Mesodermal cell (in vitro differentiated cells): ENCODE data around the gene EEA1.

ENCODE experiments used
- H3K27ac ChIP-seq: 2 replicates; pipeline ENCODE4 v1.7.0; 2013; ENCODE audit warnings: mild to moderate bottlenecking, low read depth, low read length, moderate library complexity; ENCODE audit not compliant: severe bottlenecking
- H3K36me3 ChIP-seq: 2 replicates; pipeline ENCODE4 v1.7.1; 2013; ENCODE audit warnings: mild to moderate bottlenecking, low read length, moderate library complexity; ENCODE audit not compliant: control insufficient read depth, insufficient read depth
- H3K4me1 ChIP-seq: one replicate; pipeline ENCODE4 v1.7.1; 2013; ENCODE audit warnings: mild to moderate bottlenecking, low read length; ENCODE audit not compliant: insufficient read depth, control insufficient read depth, poor library complexity, severe bottlenecking
- H3K4me3 ChIP-seq: 2 replicates; pipeline ENCODE4 v1.7.0; 2013; ENCODE audit warnings: low read length, control low read depth, mild to moderate bottlenecking; ENCODE audit not compliant: insufficient read depth, poor library complexity, severe bottlenecking; ENCODE audit errors: extremely low read depth
- H3K9me3 ChIP-seq: 2 replicates; pipeline ENCODE4 v1.7.1; 2013; ENCODE audit warnings: mild to moderate bottlenecking, low read length, moderate library complexity; ENCODE audit not compliant: control insufficient read depth
- WGBS, 2 experiments: methylation state at CpG; one replicate each; pipeline ENCODE4 v1.1.5; 2013; ENCODE audit warnings: missing lambda C conversion rate in 2 of 2; ENCODE audit not compliant: insufficient coverage in 2 of 2; 5-methylcytosine and 5-hydroxymethylcytosine counted together

The EEA1 gene

DNA sequence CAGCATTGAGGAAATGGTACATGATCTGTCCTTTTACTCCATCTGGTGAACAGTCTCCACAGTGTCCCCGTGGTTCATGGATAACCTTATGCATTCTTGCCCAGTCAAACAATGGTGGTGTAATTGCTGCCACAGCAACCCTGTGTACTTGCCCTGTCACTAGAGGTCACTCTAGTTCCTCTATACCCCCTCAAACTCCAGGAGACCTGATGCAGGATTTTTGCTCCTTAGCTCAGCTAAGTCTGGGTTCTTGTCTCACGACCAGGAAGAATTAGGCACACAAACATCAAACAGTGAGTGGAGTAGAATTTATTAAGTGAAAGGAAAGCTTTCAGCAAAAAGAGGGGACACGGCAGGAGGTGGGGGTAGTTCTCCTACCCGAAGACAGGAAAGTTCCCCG is 24.7 kb upstream of the EEA1 start:
- Histone ChIP-seq H3K27ac (no peak overlapping the region), H3K36me3 (no peaks in the 10 kb centered on the region), H3K4me3 (no peak overlapping the region), H3K9me3 (peaks cover 17% of the 10 kb centered on the region), H3K4me1 (no peaks in the 10 kb centered on the region)
- WGBS, 2 experiments = 81 to 86% methylated on average over 4 to 5 of the region's 5 CpGs

DNA sequence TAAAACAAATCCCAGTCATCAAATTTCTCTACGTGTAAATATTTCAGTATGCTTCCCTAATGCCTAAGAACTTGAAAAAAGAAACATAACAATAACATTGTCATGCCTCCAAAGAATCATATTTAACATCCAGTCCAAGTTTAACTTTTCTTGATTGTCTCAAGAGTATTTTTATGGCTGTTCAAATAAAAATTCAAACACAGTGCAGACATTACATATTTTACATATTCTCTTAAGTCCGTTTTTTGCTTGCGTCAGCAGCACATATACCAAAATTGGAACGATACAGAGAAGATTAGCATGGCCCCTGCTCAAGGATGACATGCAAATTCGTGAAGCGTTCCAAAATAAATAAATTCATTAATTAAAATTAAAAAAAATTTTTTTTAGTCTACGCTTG is 23.3 kb upstream of the EEA1 start:
- WGBS, 2 experiments = 90 to 97% methylated on average over 5 of the region's 7 CpGs
- Histone ChIP-seq H3K4me3 (no peak overlapping the region), H3K9me3 (peaks cover 14% of the 10 kb centered on the region), H3K4me1 (no peaks in the 10 kb centered on the region), H3K36me3 (no peaks in the 10 kb centered on the region), H3K27ac (no peak overlapping the region)

- Histone ChIP-seq H3K9me3 (peaks cover 9% of the 10 kb centered on the region), H3K4me1 (no peaks in the 10 kb centered on the region), H3K36me3 (no peaks in the 10 kb centered on the region), H3K27ac (no peak overlapping the region), H3K4me3 (no peak overlapping the region)
- 93 to 100% methylated on average over 3 to 4 of the region's 4 CpGs for WGBS, 2 experiments
Measured at GRCh38 chr12:92951006-92951405, 21.9 kb upstream of the EEA1 start.

DNA sequence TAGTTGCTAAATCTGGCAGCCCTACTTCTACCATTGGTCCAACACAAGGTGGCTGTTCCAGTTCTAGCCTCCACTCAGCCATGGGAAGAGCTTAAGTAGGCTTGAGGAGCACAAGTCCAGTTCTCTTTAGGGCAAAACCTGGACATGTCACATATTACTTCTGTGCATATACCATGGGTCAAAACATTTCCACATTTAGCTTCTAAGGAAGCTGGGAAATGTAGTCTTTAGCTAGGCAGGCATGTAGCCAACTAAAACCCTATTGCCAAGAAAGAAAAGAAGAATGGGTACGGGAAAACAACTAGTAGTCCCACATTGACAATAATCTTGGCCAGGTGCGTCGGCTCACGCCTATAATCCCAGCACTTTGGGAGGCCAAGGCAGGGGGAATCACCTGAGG is 20.9 kb upstream of the EEA1 start:
- Histone ChIP-seq H3K27ac (no peak overlapping the region), H3K4me1 (no peaks in the 10 kb centered on the region), H3K36me3 (no peaks in the 10 kb centered on the region), H3K4me3 (no peak overlapping the region), H3K9me3 (peaks cover 9% of the 10 kb centered on the region)
- WGBS, 2 experiments = 79 to 91% methylated on average over 2 to 4 of the region's 4 CpGs

GRCh38 chr12:92949466-92949865 is 20.4 kb upstream of the EEA1 start:
- H3K27ac ChIP-seq = no peak overlapping the region
- H3K4me1 ChIP-seq = no peaks in the 10 kb centered on the region
- H3K4me3 ChIP-seq = no peak overlapping the region
- 100% methylated on average over 1 of the region's 1 CpG for WGBS, 2 experiments
- H3K36me3 ChIP-seq = no peaks in the 10 kb centered on the region
- H3K9me3 ChIP-seq = peaks cover 9% of the 10 kb centered on the region

- Histone ChIP-seq H3K4me1 (no peaks in the 10 kb centered on the region), H3K9me3 (no peaks in the 10 kb centered on the region), H3K4me3 (no peak overlapping the region), H3K27ac (no peak overlapping the region), H3K36me3 (no peaks in the 10 kb centered on the region)
Measured at GRCh38 chr12:92947589-92948215, 18.6 kb upstream of the EEA1 start.

DNA sequence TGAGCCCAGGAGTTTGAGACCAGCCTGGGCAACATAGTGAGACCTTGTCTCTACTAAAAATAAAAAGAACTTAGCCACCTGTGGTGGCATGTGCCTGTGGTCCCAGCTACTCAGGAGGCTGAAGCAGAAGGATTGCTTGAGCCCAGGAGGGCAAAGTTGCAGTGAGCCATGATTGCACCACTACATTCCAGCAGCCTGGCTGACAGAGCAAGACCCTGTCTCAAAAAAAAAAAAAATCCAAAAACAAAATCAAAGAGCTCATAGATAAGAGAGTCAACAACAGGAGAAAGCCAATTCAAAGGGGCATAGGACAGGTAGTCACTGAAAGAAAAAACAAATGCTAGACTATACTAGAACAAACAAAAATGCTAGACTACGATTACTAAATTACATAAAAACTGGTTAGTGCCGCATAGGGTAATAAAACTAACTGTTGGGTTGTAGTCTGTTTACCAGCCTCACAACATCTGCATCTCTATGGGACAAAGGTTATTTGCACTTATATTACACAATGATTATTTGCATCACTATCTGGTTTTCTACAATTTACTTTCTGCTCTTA is 16.6 kb upstream of the EEA1 start:
- H3K27ac ChIP-seq = no peak overlapping the region
- 60% methylated on average over 1 of the region's 2 CpGs; no CpG with 5 or more reads in 1 of the 2 experiments for WGBS, 2 experiments
- no peaks in the 10 kb centered on the region for H3K36me3 ChIP-seq
- H3K4me3 ChIP-seq = no peak overlapping the region
- H3K4me1 ChIP-seq = no peaks in the 10 kb centered on the region
- no peaks in the 10 kb centered on the region for H3K9me3 ChIP-seq

- no peaks in the 10 kb centered on the region for H3K4me1 ChIP-seq
- H3K4me3 ChIP-seq = no peak overlapping the region
- H3K36me3 ChIP-seq = no peaks in the 10 kb centered on the region
- no peaks in the 10 kb centered on the region for H3K9me3 ChIP-seq
- 86 to 93% methylated on average over 3 to 4 of the region's 6 CpGs for WGBS, 2 experiments
- H3K27ac ChIP-seq = no peak overlapping the region
Measured at GRCh38 chr12:92943482-92944250, 14.6 kb upstream of the EEA1 start.

- no peak overlapping the region for H3K4me3 ChIP-seq
- no CpG with 5 or more reads among the region's 1 CpG for whole genome bisulfite sequencing, 2 experiments
- no peaks in the 10 kb centered on the region for H3K36me3 ChIP-seq
- no peaks in the 10 kb centered on the region for H3K4me1 ChIP-seq
- no peaks in the 10 kb centered on the region for H3K9me3 ChIP-seq
- H3K27ac ChIP-seq = no peak overlapping the region
Measured at GRCh38 chr12:92942905-92943304, 13.8 kb upstream of the EEA1 start.

- Histone ChIP-seq H3K4me3 (no peak overlapping the region), H3K36me3 (no peaks in the 10 kb centered on the region), H3K27ac (no peak overlapping the region), H3K4me1 (no peaks in the 10 kb centered on the region), H3K9me3 (no peaks in the 10 kb centered on the region)
- WGBS, 2 experiments = no CpG with 5 or more reads among the region's 1 CpG
Measured at GRCh38 chr12:92939116-92939515, 10.0 kb upstream of the EEA1 start.

- H3K4me3 ChIP-seq = no peak overlapping the region
- no peaks in the 10 kb centered on the region for H3K4me1 ChIP-seq
- H3K27ac ChIP-seq = no peak overlapping the region
- 91 to 93% methylated on average over 2 to 4 of the region's 4 CpGs for WGBS, 2 experiments
- H3K9me3 ChIP-seq = no peaks in the 10 kb centered on the region
- no peaks in the 10 kb centered on the region for H3K36me3 ChIP-seq
Measured at GRCh38 chr12:92938638-92939037, 9.5 kb upstream of the EEA1 start.
